GM23338 (cell line): Measurements from ENCODE around the gene CELSR1. TPM values are rescaled to one million over a fixed set of nuclear protein-coding genes. Genes with fewer than 3 reads are reported as not detected.
A peak's percentile ranks its signal among the peaks of the same experiment; 100 is the strongest.

Experiments
- ATAC-seq: fragments of 200-7000 bp; cut with Tn5 transposase; 3 replicates; pipeline ENCODE4 v1.9.1; 2020
- DNase-seq: peaks from one replicate; pipeline ENCODE4 v3.0.0-alpha.2; 2015; ENCODE audit warnings: low spot score
- H2AFZ ChIP-seq: fragments of 200-600 bp; sonication (generic); 2 replicates; pipeline ENCODE4 v1.8.0; 2016; ENCODE audit warnings: antibody characterized with exemption, mild to moderate bottlenecking, moderate library complexity
- H3F3A ChIP-seq: fragments of 200-600 bp; sonication (generic); replicated peaks from 2 replicates; pipeline ENCODE4 v1.8.0; 2017; ENCODE audit warnings: antibody characterized with exemption, mixed run types, low read depth
- H3K27ac ChIP-seq: fragments of 200-600 bp; sonication (generic); 2 replicates; pipeline ENCODE4 v1.6.1; 2016; ENCODE audit warnings: low read depth
- H3K27me3 ChIP-seq: fragments of 200-600 bp; sonication (generic); 2 replicates; pipeline ENCODE4 v1.8.0; 2016; ENCODE audit warnings: mild to moderate bottlenecking, mixed run types, moderate library complexity; ENCODE audit not compliant: insufficient read depth
- H3K36me3 ChIP-seq: fragments of 200-600 bp; sonication (generic); 2 replicates; pipeline ENCODE4 v1.8.0; 2016; ENCODE audit warnings: mild to moderate bottlenecking; ENCODE audit not compliant: insufficient read depth
- H3K4me1 ChIP-seq: fragments of 200-600 bp; sonication (generic); 2 replicates; pipeline ENCODE4 v1.8.0; 2016; ENCODE audit warnings: mild to moderate bottlenecking, moderate library complexity; ENCODE audit not compliant: insufficient read depth
- H3K4me2 ChIP-seq: fragments of 200-600 bp; sonication (generic); 2 replicates; pipeline ENCODE4 v1.7.1; 2017; ENCODE audit warnings: mixed run types
- H3K4me3 ChIP-seq: fragments of 200-600 bp; sonication (generic); 2 replicates; pipeline ENCODE4 v1.6.1; 2016; ENCODE audit warnings: mixed run types
- H3K79me2 ChIP-seq: fragments of 200-600 bp; sonication (generic); replicated peaks from 2 replicates; pipeline ENCODE4 v1.8.0; 2017; ENCODE audit warnings: mild to moderate bottlenecking; ENCODE audit not compliant: insufficient read depth
- H3K9me2 ChIP-seq: fragments of 200-600 bp; sonication (generic); 2 replicates; pipeline ENCODE4 v1.8.0; 2017; ENCODE audit not compliant: insufficient read depth
- H4K20me1 ChIP-seq: fragments of 200-600 bp; sonication (generic); replicated peaks from 2 replicates; pipeline ENCODE4 v1.8.0; 2017; ENCODE audit warnings: mild to moderate bottlenecking; ENCODE audit not compliant: insufficient read depth
- H3K27ac Mint-ChIP-seq: 2 replicates; pipeline ENCODE4 v1.8.0; 2020; ENCODE audit warnings: inconsistent platforms, mild to moderate bottlenecking, moderate library complexity, mixed read lengths
- H3K27me3 Mint-ChIP-seq: 3 replicates; pipeline ENCODE4 v1.8.0; 2022; ENCODE audit warnings: low read depth, mild to moderate bottlenecking, moderate library complexity, mixed read lengths, inconsistent platforms; ENCODE audit not compliant: insufficient read depth, poor library complexity
- H3K36me3 Mint-ChIP-seq: 3 replicates; pipeline ENCODE4 v1.8.0; 2021; ENCODE audit warnings: low read depth, mild to moderate bottlenecking, inconsistent platforms, moderate library complexity, mixed read lengths
- H3K4me1 Mint-ChIP-seq: 3 replicates; pipeline ENCODE4 v1.8.0; 2020; ENCODE audit warnings: mild to moderate bottlenecking, inconsistent platforms, mixed read lengths
- H3K4me3 Mint-ChIP-seq: 3 replicates; pipeline ENCODE4 v1.8.0; 2021; ENCODE audit warnings: moderate library complexity, mild to moderate bottlenecking, inconsistent platforms, mixed read lengths
- H3K9me3 Mint-ChIP-seq: 3 replicates; pipeline ENCODE4 v1.8.0; 2020; ENCODE audit warnings: moderate library complexity, mild to moderate bottlenecking, inconsistent platforms, mixed read lengths
- CREB1 ChIP-seq: fragments of 250-450 bp; sonication (Bioruptor Pico); IDR thresholded peaks from 2 replicates; pipeline ENCODE4 v1.5.0; 2020; ENCODE audit warnings: low read depth, mild to moderate bottlenecking, moderate library complexity
- CTCF ChIP-seq, 2 experiments: fragments of 200-600 bp in 1 of 2; sonication (generic) in 1 of 2; conservative IDR thresholded peaks; 2 replicates each; pipeline versions ENCODE4 v1.5.1 to v1.6.1; 2016 to 2017; ENCODE audit warnings: antibody characterized with exemption in 2 of 2, low read depth in 2 of 2, mild to moderate bottlenecking in 2 of 2, moderate library complexity in 1 of 2
- EZH2 ChIP-seq: fragments of 200-600 bp; sonication (generic); IDR thresholded peaks from one replicate; pipeline ENCODE4 v1.8.0; 2017; ENCODE audit warnings: antibody characterized with exemption, mild to moderate bottlenecking, low read depth; ENCODE audit not compliant: unreplicated experiment
- EZH2phosphoT487 ChIP-seq: fragments of 200-600 bp; sonication (generic); IDR thresholded peaks from one replicate; pipeline ENCODE4 v1.8.1; 2018; ENCODE audit warnings: antibody characterized with exemption; ENCODE audit not compliant: unreplicated experiment
- JUNB ChIP-seq: IDR thresholded peaks from one replicate; pipeline ENCODE4 v1.6.1; 2016; ENCODE audit warnings: antibody characterized with exemption; ENCODE audit not compliant: unreplicated experiment
- REST ChIP-seq: IDR thresholded peaks from one replicate; pipeline ENCODE4 v1.6.1; 2018; ENCODE audit warnings: antibody characterized with exemption; ENCODE audit not compliant: unreplicated experiment
- ZNF462 ChIP-seq: fragments of 250-450 bp; sonication (Bioruptor Pico); IDR thresholded peaks from 2 replicates; pipeline ENCODE4 v1.5.0; 2020; ENCODE audit warnings: mild to moderate bottlenecking, moderate library complexity
- polyA plus RNA-seq: library from polyadenylated mRNA; unstranded; fragments of >200 nt; fragmentation: Nextera tagmentation; extraction: Ambion mirVana; gene quantifications from 2 replicates; pipeline ENCODE4 v1.2.1, GENCODE V29; 2016
- total RNA-seq: library from RNA; depleted of rRNA; stranded (reverse); fragments of >200 nt; shearing (Covaris generic); gene quantifications from 2 replicates; pipeline ENCODE4 v1.2.3, GENCODE V29; 2014

The CELSR1 gene
- total and polyA plus RNA-seq, 2 experiments from 2014 or later, result 4.8 to 20.4 TPM

- TF ChIP-seq ZNF462 (no peak), EZH2 (no peak), REST (no peak), EZH2phosphoT487 (no peak)
Observed at GRCh38 chr22:46355996-46356471, 181.4 kb downstream of the CELSR1 start (continued).

GRCh38 chr22:46355369-46355995, 181.9 kb downstream of the CELSR1 start:
- Histone ChIP-seq H4K20me1 (peaks cover 7% of the 10 kb centered on the region), H3F3A (peaks cover 4% of the 10 kb centered on the region; the same call in 1 of the 2 replicates), H3K36me3 (peaks cover 5% of the 10 kb centered on the region; the same call in 1 of the 2 replicates), H3K4me1 (no peaks in the 10 kb centered on the region), H3K9me2 (no peaks in the 10 kb centered on the region), H3K27ac (no peak overlapping the region), H3K27me3 (no peaks in the 10 kb centered on the region), H3K79me2 (no peaks in the 10 kb centered on the region), H3K4me3 (no peak overlapping the region), H3K4me2 (no peak overlapping the region), H2AFZ (no peak overlapping the region)
- H3K4me1 Mint-ChIP-seq, result no peaks in the 10 kb centered on the region
- H3K9me3 Mint-ChIP-seq, result peaks cover 2% of the 10 kb centered on the region; the same call in 1 of the 3 replicates
- peak; percentile 72 to 94 for TF ChIP-seq CTCF (conservative IDR thresholded peaks at IDR 0.05; ENCODE audit: low read depth in 2 of 2)
- no peak for TF ChIP-seq JUNB
- no peak for TF ChIP-seq CREB1 (CRISPR knock-in tag)
- no peak overlapping the region for H3K4me3 Mint-ChIP-seq
- peaks cover 54% of the 10 kb centered on the region for H3K36me3 Mint-ChIP-seq
- peak; percentile 90 for ATAC-seq
- H3K27me3 Mint-ChIP-seq, result peaks cover 8% of the 10 kb centered on the region
- no peak overlapping the region for H3K27ac Mint-ChIP-seq
- DNase-seq, result peak; percentile 89
